Esophagus squamous epithelium (tissue), 4 donors: Measurements from ENCODE around the gene ACVR1B.

Experiments used
- POLR2A ChIP-seq, 4 donors: fragments of 450-650 bp; IDR thresholded peaks; one replicate each; pipeline ENCODE4 v1.6.1; 2017; ENCODE audit warnings: antibody characterized with exemption in 4 of 4, mild to moderate bottlenecking in 4 of 4, moderate library complexity in 3 of 4
- TF ChIP-seq, protein P1 (sequence below), 6 experiments: fragments of 450-650 bp in 4 of 6; fragments of 200-600 bp in 2 of 6; sonication (generic) in 2 of 6; IDR thresholded peaks; one replicate each; pipeline ENCODE4 v1.5.1; 2016 to 2019; ENCODE audit warnings: antibody characterized with exemption in 6 of 6, mild to moderate bottlenecking in 4 of 6, moderate library complexity in 4 of 6

DNA sequence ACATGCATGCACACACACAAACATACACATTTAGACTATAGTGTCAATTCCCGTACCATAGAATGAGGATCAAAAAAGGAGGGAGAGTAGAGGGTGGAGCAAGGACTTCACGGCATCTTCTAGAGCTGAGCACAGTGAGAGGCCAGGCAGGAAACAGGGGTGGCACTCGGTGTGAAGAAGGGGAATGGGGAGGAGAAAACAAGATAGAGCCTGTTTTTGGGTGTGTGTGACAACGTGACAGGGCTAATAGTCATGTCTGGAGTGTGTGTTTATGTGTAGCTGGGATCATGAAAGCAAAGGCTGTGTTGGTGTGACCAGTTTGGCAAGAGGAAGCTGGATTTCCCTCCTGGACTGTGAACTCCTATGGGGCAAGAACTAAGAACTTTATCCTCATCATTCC, 9.9 kb upstream of the ACVR1B start:
- no peak for TF ChIP-seq POLR2A (IDR thresholded peaks at IDR 0.05)
- TF ChIP-seq, protein P1, sequence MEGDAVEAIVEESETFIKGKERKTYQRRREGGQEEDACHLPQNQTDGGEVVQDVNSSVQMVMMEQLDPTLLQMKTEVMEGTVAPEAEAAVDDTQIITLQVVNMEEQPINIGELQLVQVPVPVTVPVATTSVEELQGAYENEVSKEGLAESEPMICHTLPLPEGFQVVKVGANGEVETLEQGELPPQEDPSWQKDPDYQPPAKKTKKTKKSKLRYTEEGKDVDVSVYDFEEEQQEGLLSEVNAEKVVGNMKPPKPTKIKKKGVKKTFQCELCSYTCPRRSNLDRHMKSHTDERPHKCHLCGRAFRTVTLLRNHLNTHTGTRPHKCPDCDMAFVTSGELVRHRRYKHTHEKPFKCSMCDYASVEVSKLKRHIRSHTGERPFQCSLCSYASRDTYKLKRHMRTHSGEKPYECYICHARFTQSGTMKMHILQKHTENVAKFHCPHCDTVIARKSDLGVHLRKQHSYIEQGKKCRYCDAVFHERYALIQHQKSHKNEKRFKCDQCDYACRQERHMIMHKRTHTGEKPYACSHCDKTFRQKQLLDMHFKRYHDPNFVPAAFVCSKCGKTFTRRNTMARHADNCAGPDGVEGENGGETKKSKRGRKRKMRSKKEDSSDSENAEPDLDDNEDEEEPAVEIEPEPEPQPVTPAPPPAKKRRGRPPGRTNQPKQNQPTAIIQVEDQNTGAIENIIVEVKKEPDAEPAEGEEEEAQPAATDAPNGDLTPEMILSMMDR (IDR thresholded peaks at IDR 0.05): no peak
